Activated CD8-positive, alpha-beta memory T cell treated with anti-CD3 and anti-CD28 coated beads for 24 hours (primary cell): ENCODE results near the gene APOM.

ENCODE experiments used
- DNase-seq: peaks from one replicate; pipeline ENCODE4 v3.0.0-alpha.2; 2020

Gene APOM

GRCh38 chr6:31655349-31656237 lies at the start of gene APOM:
Gene APOM, plus strand, starts transcription at chr6:31655894. Its CDS starts 73 bp downstream, at chr6:31655967.
- no peak for DNase-seq

DNA sequence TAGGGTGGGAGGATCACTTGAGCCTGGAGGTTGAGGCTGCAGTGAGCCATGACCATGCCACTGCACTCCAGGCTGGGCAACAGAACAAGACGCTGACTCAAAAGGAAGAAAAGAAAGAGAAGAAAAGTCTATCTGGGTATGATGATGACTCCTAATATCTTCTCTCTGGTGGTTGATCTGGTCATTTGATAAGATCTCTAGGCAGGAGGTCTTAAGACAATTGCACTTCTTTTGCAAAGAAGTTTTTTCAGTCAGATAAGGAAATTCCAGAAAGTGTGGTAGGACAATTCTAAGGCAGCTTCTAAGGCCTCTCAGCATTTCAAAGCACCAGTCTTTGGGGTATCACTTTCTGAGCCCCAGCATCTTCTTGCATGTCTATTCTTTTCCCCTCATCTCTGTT lies 48.4 kb upstream of the APOM start:
- DNase-seq: no peak

DNA sequence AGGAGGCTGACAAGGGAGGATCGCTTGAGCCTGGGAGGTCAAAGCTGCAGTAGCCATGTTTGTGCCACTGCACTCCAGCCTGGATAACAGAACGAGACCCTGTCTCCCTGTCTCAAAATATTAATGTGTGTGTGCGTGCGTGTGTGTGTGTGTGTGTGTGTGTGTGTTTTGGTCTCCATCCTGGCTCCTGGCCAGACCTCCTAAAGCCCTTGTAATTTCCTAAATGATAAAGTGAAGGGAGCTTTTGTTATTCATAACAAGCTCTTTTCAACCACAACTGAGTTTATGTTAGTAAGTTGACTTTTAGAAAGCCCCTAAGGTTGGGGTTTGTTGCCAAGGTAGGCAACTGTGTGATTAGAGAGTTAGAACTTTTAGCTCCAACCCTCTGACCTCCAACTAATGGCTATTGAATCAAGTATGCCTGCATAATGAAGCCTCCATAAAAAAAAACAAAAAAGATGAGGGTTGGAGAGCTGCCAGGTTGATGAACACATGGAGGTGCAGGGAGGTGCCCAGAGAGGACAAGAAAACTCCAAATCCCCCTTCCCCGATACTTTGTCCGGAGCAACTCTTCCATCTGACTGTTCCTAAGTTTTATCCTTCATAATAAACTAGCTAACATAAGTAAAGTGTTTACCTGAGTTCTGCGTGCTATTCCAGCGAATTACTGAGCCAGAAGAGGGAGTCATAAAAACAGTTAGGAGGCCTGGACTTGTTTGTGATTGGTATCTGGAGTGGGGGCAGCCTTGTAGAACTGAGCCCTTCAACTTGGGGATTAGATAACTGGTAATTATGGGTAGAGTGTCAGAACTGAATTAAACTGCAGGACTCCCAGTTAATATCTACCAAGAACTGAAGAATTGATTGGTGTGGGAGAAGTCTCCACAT lies 45.9 kb upstream of the APOM start:
- DNase-seq: no peak

DNA sequence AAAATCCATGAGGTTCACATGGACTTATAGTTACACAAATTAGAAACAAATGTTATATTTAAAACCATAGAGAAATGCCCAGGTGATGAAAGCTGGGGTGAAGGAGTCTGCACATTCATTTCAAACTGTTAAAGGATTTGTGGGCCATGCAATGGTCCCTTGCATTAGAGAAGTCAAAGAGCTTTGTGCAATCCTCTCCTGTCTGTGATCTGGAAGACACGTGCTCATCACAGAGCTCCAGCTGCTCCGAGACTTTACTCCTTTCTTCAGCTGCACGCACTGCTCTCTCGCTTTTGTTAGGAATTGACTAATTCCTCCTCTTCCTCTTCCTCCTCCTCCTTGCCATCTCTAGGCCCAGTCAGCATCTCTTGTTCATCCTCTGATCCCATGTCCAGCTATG lies 44.7 kb upstream of the APOM start:
- DNase-seq: no peak

DNA sequence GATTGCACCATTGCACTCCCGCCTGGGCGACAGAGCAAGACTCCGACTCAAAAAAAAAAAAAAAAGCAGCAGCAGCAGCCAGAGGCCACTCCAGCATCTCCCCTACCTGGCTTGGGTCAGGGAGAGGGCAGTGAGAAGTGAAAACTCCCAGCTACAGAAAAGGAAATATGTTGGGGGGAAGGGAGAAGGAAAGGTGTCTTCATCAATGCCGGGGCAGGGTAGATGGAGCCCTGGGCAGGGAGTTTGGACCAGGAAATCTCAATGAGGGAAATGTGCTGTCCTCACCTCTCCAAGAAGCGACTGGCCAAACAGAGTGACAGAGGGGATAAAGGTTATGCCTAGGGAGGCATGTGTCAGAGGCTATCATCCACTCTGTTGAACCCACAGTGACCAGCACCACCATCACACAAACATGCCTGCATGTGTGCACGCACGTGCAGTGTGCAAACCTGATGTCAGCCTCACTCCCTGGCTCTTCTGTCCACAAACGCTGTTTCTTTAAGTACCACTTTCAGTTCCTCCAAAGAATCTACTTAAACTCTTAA lies 41.5 kb upstream of the APOM start:
- DNase-seq: no peak

GRCh38 chr6:31614684-31615578 lies 40.8 kb upstream of the APOM start, which contains the start of gene AIF1:
Gene AIF1, plus strand, starts transcription at chr6:31615234. Its CDS starts 96 bp downstream, at chr6:31615330.
- no peak for DNase-seq

GRCh38 chr6:31615748-31616147 lies 39.9 kb upstream of the APOM start:
- DNase-seq: peak; percentile 78

- no peak for DNase-seq
Measured at GRCh38 chr6:31617010-31617409, 38.7 kb upstream of the APOM start.

DNA sequence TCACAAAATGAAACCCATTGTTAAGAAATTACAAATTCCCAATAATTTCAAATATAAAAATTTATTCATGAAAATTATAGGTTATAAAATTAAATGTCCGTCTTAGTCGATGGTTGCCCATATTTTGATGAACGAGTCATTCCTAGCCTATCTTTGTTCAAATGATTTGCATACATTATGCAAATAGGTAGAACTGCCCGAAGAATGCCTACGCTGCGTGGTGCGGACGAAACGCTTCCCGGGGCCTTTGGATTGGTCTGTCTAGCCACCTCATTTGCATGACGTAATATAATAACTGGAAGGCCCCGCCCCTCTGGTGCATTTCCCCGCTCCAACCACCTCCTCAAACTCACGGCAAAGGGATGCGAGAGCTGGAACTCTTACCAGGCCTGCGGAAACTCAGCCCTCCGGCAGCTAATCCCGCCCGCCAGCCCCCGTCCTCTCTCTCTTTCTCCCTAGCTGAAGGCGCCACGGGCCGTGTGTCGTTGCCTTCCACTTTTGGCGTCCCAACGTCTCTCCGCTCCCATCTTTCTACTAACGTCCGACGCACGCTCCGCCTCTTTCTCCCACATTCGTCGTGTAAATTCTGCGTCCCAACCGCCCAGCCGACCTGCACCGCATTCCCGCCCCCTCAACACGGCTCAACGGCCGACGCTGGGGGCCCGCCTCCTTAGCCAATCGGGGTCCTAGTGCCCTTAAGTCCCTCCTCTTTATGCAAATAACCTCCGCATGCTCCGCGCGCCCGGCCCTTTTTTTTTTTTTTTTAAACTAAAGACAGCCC lies 35.7 kb upstream of the APOM start:
- DNase-seq: peak; percentile 98

DNA sequence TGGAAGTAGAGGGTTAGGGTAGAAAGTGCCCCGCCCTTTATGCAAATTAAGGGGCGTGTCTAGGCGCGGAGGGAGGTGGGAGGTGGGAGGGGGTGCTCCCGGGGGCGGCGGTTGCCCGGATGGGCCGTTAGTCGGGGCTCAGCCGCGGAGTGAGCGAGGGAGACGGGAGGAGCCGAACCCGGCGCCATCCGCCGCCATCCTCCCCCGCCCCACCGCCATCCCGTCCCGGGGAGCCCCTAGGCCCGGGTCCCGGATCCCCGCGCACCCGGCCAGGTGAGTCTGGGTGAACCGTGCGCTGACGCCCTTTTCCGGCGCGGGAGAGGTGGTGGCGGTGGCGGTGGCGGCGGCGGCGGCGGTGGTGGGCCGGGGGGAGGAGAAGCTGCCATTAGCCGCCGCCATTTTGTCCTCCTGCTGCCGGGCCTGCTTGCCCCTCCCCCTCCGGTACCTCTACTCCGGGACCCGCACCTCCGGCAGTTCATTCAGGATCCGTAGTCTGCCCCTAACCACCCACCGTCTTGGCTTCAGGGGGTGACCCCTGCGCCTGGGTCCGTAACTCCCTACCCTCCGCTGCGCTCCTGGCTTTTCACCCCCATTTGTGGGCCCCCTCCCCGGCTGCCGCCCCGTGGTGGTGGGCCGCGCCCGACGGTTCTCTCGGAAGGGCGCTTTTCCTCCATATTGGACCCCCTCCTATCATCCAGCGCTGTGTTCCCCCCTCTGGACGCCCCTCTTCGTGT lies 34.9 kb upstream of the APOM start, which contains the start of gene PRRC2A:
TSS of gene PRRC2A (plus strand) at position 130 of the 734 bp plus-strand sequence. CDS start 2,075 bp downstream, outside the sequence.
- no peak for DNase-seq

GRCh38 chr6:31621320-31621939 lies 34.3 kb upstream of the APOM start:
- DNase-seq: no peak

- no peak for DNase-seq
Measured at GRCh38 chr6:31621991-31622390, 33.7 kb upstream of the APOM start.

GRCh38 chr6:31622684-31623091 lies 33.0 kb upstream of the APOM start:
- DNase-seq: no peak

GRCh38 chr6:31624070-31624469 lies 31.6 kb upstream of the APOM start:
- DNase-seq: no peak

GRCh38 chr6:31626952-31627351 lies 28.7 kb upstream of the APOM start:
- no peak for DNase-seq

DNA sequence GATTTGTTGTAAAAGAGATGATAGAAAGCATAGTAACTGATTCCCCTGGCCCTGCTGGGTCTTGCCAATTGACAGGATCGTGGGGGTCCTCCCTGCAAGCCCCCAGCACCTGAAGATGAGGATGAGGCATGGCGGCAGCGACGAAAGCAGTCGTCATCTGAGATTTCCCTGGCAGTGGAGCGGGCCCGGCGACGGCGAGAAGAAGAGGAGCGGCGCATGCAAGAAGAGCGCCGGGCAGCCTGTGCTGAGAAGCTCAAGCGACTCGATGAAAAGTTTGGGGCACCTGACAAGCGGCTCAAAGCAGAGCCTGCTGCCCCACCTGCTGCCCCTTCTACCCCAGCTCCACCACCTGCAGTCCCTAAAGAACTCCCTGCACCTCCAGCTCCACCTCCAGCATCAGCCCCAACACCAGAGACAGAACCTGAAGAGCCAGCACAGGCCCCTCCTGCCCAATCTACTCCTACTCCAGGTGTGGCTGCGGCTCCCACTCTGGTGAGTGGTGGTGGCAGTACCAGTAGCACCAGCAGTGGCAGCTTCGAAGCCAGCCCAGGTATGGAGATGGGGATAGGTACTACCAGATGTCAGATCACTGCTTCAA lies 27.9 kb upstream of the APOM start:
- DNase-seq: no peak

DNA sequence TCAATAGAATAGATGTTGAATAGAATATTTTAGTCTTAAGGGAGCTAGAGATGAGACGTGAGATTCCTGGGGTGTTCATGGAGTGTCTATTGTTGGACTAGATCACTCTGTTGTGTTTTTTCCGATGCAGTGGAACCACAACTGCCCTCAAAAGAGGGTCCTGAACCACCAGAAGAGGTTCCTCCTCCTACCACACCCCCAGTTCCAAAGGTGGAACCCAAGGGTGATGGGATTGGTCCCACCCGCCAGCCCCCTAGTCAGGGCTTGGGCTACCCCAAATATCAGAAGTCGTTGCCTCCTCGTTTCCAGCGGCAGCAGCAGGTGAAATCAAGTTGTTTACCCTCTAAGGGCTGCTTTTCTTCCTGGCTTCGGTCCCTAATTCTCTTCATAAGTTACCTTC lies 26.7 kb upstream of the APOM start:
- no peak for DNase-seq

- no peak for DNase-seq
Measured at GRCh38 chr6:31630177-31630934, 25.3 kb upstream of the APOM start.

DNA sequence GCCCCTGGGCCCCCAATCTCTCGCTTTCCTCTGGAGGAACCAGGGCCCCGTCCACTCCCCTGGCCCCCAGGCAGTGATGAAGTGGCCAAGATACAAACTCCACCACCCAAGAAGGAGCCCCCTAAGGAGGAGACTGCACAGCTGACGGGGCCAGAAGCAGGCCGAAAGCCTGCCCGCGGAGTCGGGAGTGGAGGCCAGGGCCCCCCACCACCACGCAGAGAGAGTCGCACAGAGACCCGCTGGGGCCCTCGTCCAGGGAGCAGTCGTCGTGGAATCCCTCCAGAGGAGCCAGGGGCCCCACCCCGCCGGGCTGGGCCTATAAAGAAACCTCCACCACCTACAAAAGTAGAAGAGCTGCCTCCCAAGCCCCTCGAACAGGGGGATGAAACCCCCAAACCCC lies 24.5 kb upstream of the APOM start:
- no peak for DNase-seq
